GM19468 (cell line): Measurements from ENCODE around the gene HP.
A peak's percentile ranks its signal among the peaks of the same experiment; 100 is the strongest.
"Not testable (repeated sequence)": the region's sequence is repeated elsewhere in the genome, so short reads cannot be mapped to it uniquely, and the experiment has no call there.

Source experiments
- ATAC-seq: cut with Tn5 transposase; IDR thresholded peaks from one replicate; pipeline ENCODE4 v1.9.1; 2021; ENCODE audit warnings: mild to moderate bottlenecking, moderate library complexity, moderate number of reproducible peaks; ENCODE audit not compliant: unreplicated experiment; ENCODE audit errors: extremely low read depth

The HP gene

GRCh38 chr16:72054254-72054847, at the start of gene HP:
HP (plus strand) TSS chr16:72054505; CDS start chr16:72054653, 148 bp downstream.
- ATAC-seq, result not testable (repeated sequence)

DNA sequence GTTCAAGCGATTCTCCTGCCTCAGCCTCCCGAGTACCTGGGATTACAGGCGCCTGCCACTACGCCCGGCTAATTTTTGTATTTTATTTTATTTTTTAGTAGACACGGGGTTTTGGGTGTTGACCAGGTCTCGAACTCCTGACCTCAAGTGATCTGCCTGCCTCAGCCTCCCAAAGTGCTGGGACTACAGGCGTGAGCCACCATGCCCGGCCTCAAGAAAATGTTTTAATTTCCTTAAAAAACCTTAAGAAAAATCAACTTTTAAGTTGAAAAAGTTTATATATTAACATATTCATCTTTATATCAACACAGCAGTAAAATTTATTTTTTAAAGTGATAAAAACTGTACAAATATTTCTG, 46.3 kb upstream of the HP start:
- ATAC-seq, result not testable (repeated sequence)

DNA sequence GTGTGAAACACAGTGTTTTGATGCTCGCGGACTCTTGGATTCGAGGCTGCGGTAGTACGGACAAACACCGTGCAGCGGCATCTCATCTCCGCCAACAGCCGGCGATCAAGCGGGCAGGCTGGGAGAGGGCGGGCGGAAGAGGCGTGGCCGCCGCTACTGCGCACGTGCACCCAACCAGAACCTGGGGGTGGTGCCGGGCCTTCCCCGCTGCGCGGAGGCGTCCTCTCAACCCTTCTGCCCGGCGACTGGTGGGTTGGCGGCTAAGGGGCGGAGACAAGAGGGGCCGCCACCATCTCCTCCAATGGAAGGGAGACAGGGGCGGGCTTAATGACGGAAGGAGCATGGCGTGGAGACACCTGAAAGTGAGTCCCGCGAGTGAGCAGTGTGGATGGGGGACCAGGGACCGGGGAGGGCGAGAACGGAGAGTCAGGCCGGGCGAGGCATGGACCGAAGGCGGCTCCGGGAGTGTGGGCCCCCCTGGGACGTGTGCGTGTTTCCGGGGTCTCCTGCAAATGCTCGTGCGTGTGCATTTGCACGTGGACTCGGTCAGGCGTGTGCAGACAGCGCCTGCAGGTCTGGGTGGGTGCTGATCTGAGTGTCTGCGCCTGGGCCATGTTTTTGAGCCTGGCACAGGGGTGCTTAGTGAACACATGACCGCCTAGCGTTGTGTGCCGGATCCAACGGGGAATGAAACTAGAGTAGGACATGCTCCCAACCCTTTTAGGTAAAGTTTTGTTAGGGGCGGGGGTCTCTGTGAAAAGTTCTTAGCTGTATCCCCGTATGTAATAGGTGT, 45.7 kb upstream of the HP start, which contains the start of gene DHODH:
Gene DHODH, plus strand, starts transcription at position 321 of the 793 bp plus-strand sequence. Its CDS starts 21 bp downstream, at position 342.
- peak; percentile 94 for ATAC-seq

GRCh38 chr16:72009779-72010178, 44.5 kb upstream of the HP start:
- no peak for ATAC-seq

DNA sequence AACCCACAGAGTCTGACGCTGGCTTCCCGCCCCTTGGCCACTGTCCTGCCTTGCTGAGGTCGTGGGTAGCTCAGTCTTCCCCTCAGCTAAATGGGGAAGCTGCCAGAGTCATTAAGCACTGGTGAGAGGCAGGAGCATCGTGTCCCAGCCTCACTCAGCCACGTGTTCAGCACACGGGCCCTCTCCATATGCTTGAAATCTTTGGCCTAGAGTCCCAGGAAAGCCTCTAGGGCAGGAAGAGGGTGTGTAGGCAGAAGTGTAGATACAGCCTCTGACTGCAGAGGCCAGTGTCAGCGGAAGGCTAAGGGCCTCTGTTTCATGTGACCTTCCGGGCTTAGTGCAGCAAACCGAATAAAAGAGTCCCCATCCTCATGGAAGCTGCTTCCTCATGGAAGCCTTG, 41.7 kb upstream of the HP start:
- ATAC-seq, result no peak

GRCh38 chr16:72013389-72013788, 40.9 kb upstream of the HP start:
- no peak for ATAC-seq

- ATAC-seq, result no peak
Measured at GRCh38 chr16:72013888-72014581, 40.3 kb upstream of the HP start.

DNA sequence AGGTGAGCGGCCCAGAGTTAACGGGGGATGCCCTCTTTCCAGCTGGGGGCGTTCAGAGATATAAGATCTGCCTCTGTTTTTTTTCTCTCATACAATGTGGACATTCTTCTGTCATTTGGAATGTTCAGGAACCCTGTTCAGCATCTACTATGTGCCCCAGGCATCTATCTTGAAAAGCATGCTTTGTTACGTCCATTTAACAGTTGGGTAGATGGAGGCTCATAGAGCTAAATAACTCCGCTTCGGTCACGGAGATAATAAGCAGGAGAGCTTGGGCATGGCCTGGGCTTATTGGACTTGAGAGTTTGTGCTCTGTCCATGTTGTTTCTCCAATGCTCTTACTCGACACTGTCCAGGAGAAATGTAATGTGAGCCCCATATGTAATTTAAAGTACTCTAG, 39.6 kb upstream of the HP start:
- ATAC-seq, result no peak

DNA sequence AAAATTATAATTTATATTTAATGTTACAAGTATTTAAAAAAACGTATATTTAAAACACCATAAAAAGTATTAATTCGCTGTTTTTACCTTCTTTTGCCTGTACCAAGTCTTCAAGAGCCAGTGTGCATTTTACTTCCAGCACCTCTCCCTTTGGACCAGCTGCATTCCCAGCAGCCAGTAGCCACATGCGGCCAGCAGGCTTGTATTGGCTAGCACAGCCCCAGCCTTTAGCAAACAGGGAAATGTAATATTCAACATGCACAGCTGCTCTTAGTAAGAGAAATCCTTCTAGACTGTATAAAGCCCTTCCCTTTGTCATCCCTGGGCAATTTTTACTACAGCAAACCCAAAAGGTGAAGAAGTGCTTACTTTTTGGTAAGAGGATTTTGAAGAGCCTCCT, 39.2 kb upstream of the HP start:
- no peak for ATAC-seq

GRCh38 chr16:72018470-72018869, 35.8 kb upstream of the HP start:
- ATAC-seq, result no peak

DNA sequence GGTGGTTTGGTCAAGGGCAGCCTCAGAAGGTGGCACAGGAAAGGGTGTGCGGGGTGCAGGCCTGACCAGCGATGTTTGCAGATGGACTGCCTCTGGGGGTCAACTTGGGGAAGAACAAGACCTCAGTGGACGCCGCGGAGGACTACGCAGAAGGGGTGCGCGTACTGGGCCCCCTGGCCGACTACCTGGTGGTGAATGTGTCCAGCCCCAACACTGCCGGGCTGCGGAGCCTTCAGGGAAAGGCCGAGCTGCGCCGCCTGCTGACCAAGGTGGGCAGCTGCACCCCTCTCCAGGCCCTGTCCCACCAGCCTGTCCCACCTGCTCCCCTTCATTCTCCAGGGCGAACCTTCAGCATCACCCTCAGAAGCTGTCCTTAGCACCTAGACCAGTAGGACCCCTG, 33.3 kb upstream of the HP start:
- no peak for ATAC-seq

- no peak for ATAC-seq
Measured at GRCh38 chr16:72022127-72022526, 32.2 kb upstream of the HP start.

- no peak for ATAC-seq
Measured at GRCh38 chr16:72023962-72024361, 30.3 kb upstream of the HP start.

DNA sequence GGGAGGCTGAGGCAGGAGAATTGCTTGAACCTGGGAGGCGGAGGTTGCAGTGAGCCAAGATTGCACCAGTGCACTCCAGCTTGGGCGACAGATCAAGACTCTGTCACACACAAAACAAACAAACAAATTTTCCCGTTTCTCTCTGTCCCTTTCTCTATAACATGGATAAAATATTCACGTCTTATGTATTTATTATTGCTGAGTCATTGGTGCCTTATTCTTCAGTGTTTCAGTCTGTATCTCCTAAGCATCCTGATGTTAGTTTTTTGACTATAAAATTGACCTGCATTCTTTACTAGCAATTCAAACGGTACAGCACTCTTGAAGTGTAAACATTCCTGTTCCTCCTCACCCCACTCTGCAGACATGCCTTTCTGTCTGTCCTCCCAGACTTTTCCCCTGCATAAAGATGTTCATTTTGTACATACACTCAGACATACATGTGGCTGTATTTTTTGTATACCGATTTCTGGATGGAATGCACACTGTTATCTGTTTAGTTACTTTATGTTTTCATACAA, 29.4 kb upstream of the HP start:
- no peak for ATAC-seq

- no peak for ATAC-seq
Measured at GRCh38 chr16:72025404-72026114, 28.7 kb upstream of the HP start.

GRCh38 chr16:72027669-72028378, 26.5 kb upstream of the HP start:
- ATAC-seq, result no peak

GRCh38 chr16:72029567-72030271, 24.6 kb upstream of the HP start:
- ATAC-seq, result no peak

DNA sequence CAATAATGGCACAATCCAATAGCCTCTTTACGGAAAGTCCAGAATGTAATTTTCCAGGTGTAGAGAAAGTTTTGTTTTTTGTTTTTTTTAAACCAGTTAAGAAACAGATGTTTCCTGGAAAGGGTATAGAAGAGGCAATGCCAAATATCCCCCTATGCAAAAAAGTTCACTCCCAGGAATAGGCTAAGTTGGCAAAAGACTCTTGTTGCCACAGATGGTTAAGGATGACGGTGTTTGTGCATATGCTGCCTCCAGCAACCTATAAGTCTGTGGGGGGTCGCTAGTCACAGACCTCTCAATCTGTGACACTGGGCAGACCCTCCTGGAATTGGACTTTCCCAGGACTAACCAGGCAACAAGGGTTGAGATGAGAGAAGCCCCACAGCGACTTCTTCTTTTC, 20.9 kb upstream of the HP start:
- ATAC-seq, result no peak

DNA sequence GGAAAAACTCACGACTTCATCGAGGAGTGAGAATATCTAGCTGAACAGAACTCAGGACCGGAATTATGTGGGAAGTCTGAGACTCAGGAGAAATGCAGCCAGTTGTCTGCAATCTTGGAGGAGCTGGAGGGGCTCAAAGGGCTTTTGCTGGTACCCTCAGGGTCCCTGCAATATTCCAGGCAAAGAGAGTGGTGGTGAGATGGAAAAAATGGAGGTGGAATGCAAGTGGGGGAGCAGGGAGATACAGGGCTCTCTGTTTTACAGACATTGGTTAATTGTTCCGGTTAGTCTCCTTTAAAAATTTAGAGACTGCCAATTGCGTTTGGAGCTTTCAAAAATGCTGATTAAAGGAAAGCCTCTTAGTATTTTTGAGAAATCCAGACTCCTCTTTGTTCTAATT, 18.2 kb upstream of the HP start:
- ATAC-seq, result no peak
